OCI-LY1 (cell line): ENCODE measurements around the gene SLC22A7.

ENCODE experiments used
- H2AFZ ChIP-seq: fragments of 200-600 bp; sonication (generic), shearing (Covaris generic); 2 replicates; pipeline ENCODE4 v1.6.0; 2014; ENCODE audit warnings: antibody characterized with exemption, mild to moderate bottlenecking, low read length
- H3F3A ChIP-seq: fragments of 200-600 bp; sonication (generic), shearing (Covaris generic); 2 replicates; pipeline ENCODE4 v1.6.0; 2014; ENCODE audit warnings: mild to moderate bottlenecking, antibody characterized with exemption, low read length, moderate library complexity; ENCODE audit not compliant: insufficient read depth
- H3K27ac ChIP-seq: fragments of 200-600 bp; sonication (generic); 2 replicates; pipeline ENCODE4 v1.5.1; 2014; ENCODE audit warnings: low read length, mixed run types, mild to moderate bottlenecking, low read depth; ENCODE audit not compliant: poor library complexity, severe bottlenecking
- H3K27me3 ChIP-seq: fragments of 200-600 bp; sonication (generic); 2 replicates; pipeline ENCODE4 v1.6.0; 2014; ENCODE audit warnings: antibody characterized with exemption, mild to moderate bottlenecking, low read length, moderate library complexity; ENCODE audit not compliant: insufficient read depth
- H3K36me3 ChIP-seq: fragments of 200-600 bp; sonication (generic); 2 replicates; pipeline ENCODE4 v1.6.1; 2014; ENCODE audit warnings: mild to moderate bottlenecking, antibody characterized with exemption, low read length, moderate library complexity, mixed read lengths; ENCODE audit not compliant: insufficient read depth
- H3K4me1 ChIP-seq: fragments of 200-600 bp; sonication (generic); 2 replicates; pipeline ENCODE4 v1.5.1; 2014; ENCODE audit warnings: mild to moderate bottlenecking, low read length, moderate library complexity; ENCODE audit not compliant: insufficient read depth, severe bottlenecking
- H3K4me2 ChIP-seq: fragments of 200-600 bp; sonication (generic), shearing (Covaris generic); 2 replicates; pipeline ENCODE4 v1.6.1; 2014; ENCODE audit warnings: low read length
- H3K4me3 ChIP-seq: fragments of 200-600 bp; sonication (generic); 2 replicates; pipeline ENCODE4 v1.5.1; 2014; ENCODE audit warnings: low read length, low read depth, mild to moderate bottlenecking, mixed read lengths; ENCODE audit not compliant: poor library complexity, severe bottlenecking
- H3K79me2 ChIP-seq: fragments of 200-600 bp; shearing (Covaris generic); 2 replicates; pipeline ENCODE4 v1.6.1; 2016; ENCODE audit warnings: mixed run types, low read length, mixed read lengths; ENCODE audit not compliant: insufficient read depth
- H3K9ac ChIP-seq: fragments of 200-600 bp; sonication (generic), shearing (Covaris generic); 2 replicates; pipeline ENCODE4 v1.6.1; 2014; ENCODE audit warnings: mild to moderate bottlenecking, low read length, mixed read lengths
- H3K9me2 ChIP-seq: fragments of 200-600 bp; sonication (generic), shearing (Covaris generic); 2 replicates; pipeline ENCODE4 v1.6.1; 2014; ENCODE audit warnings: low read depth, mild to moderate bottlenecking, low read length, mixed read lengths
- H3K9me3 ChIP-seq: fragments of 200-600 bp; shearing (Covaris generic); 2 replicates; pipeline ENCODE4 v1.6.1; 2014; ENCODE audit warnings: low read length, mixed read lengths
- H4K20me1 ChIP-seq: fragments of 200-600 bp; sonication (generic), shearing (Covaris generic); 2 replicates; pipeline ENCODE4 v1.6.0; 2016; ENCODE audit warnings: mild to moderate bottlenecking, low read length; ENCODE audit not compliant: insufficient read depth
- EZH2 ChIP-seq: fragments of 200-600 bp; sonication (generic), shearing (Covaris generic); IDR thresholded peaks from 2 replicates; pipeline ENCODE4 v1.8.0; 2017; ENCODE audit warnings: borderline replicate concordance, mixed run types, mild to moderate bottlenecking, antibody characterized with exemption, low read length, moderate library complexity, mixed read lengths
- TF ChIP-seq, protein P1 (sequence below): fragments of 200-600 bp; sonication (generic), shearing (Covaris generic); IDR thresholded peaks from 2 replicates; pipeline ENCODE4 v1.5.1; 2017; ENCODE audit warnings: mild to moderate bottlenecking, antibody characterized with exemption, low read length, moderate library complexity, mixed read lengths

Gene SLC22A7

DNA sequence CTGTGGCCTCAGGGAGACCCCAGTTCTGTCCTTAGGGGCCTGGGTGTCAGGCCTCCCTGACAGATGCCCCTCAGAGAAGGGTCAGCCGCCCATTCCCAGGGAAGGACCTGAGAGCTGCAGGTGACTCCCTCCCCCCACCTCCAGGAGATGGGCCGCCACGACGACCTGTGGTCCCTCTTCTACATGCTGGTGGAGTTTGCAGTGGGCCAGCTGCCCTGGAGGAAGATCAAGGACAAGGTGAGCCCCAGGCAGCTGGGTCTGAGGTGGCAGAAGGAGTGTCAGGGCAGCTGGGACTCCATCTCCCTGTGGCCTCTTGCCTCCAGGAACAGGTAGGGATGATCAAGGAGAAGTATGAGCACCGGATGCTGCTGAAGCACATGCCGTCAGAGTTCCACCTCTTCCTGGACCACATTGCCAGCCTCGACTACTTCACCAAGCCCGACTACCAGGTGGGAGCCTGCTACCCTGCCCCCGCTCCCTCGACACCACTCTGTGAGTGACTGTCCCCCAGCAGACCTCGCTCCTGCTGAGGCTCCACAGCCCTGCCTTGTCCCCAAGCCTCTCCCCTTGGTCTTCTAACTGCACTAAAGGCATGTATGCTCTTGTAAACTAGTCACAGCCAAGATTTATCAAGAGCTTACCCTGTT, 42.5 kb upstream of the SLC22A7 start:
- TF ChIP-seq, protein P1, sequence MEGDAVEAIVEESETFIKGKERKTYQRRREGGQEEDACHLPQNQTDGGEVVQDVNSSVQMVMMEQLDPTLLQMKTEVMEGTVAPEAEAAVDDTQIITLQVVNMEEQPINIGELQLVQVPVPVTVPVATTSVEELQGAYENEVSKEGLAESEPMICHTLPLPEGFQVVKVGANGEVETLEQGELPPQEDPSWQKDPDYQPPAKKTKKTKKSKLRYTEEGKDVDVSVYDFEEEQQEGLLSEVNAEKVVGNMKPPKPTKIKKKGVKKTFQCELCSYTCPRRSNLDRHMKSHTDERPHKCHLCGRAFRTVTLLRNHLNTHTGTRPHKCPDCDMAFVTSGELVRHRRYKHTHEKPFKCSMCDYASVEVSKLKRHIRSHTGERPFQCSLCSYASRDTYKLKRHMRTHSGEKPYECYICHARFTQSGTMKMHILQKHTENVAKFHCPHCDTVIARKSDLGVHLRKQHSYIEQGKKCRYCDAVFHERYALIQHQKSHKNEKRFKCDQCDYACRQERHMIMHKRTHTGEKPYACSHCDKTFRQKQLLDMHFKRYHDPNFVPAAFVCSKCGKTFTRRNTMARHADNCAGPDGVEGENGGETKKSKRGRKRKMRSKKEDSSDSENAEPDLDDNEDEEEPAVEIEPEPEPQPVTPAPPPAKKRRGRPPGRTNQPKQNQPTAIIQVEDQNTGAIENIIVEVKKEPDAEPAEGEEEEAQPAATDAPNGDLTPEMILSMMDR: no peak
- no peak for TF ChIP-seq EZH2
- H2AFZ ChIP-seq: no peak overlapping the region
- no peak overlapping the region for H3K4me2 ChIP-seq
- no peaks in the 10 kb centered on the region for H4K20me1 ChIP-seq
- no peaks in the 10 kb centered on the region for H3F3A ChIP-seq
- no peaks in the 10 kb centered on the region for H3K36me3 ChIP-seq
- peaks cover 10% of the 10 kb centered on the region; the same call in 1 of the 2 replicates for H3K27me3 ChIP-seq
- no peaks in the 10 kb centered on the region for H3K79me2 ChIP-seq
- no peak overlapping the region for H3K9ac ChIP-seq
- no peak overlapping the region for H3K27ac ChIP-seq
- H3K4me1 ChIP-seq: no peaks in the 10 kb centered on the region
- no peak overlapping the region for H3K4me3 ChIP-seq
- H3K9me2 ChIP-seq: no peaks in the 10 kb centered on the region
- H3K9me3 ChIP-seq: no peaks in the 10 kb centered on the region

DNA sequence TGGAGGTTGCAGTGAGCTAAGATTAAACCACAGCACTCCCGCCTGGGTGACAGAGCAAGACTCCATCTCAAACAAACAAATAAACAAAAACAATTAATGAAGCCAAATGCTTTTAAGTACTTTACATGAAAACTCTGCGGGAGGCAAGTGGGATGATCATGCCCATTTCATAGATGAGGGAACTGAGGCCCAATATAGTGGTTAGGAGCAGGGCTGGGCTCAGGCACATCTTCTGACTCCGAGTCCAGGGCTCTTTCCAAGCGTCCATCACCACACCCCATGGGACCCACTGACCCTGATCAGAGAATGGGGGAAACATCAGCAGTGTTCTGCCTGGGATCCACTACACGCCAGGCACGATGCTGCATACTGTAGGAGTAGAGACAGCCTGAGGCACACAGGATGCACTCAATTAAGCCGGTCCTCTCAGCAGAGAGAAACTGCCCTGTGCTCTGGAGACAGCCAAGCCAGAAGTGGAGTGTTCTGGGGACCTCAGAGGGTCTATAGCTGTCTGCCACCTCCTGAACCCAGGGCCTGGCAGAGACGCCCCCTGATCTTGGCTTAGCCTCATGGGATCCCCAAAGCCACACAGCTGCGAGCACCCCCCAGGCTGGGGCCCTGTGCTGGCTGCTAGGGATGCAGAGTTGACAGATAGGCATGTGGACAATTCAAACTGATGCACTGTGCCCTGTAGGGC, 41.2 kb upstream of the SLC22A7 start:
- no peak overlapping the region for H3K4me2 ChIP-seq
- H3K9ac ChIP-seq: no peak overlapping the region
- H2AFZ ChIP-seq: no peak overlapping the region
- H3K9me3 ChIP-seq: no peaks in the 10 kb centered on the region
- no peaks in the 10 kb centered on the region for H3K9me2 ChIP-seq
- no peaks in the 10 kb centered on the region for H3F3A ChIP-seq
- peaks cover 4% of the 10 kb centered on the region; the same call in 1 of the 2 replicates for H3K27me3 ChIP-seq
- no peaks in the 10 kb centered on the region for H3K79me2 ChIP-seq
- no peak overlapping the region for H3K4me3 ChIP-seq
- no peak for TF ChIP-seq EZH2
- TF ChIP-seq, protein P1: no peak
- H3K27ac ChIP-seq: no peak overlapping the region
- no peaks in the 10 kb centered on the region for H4K20me1 ChIP-seq
- H3K4me1 ChIP-seq: no peaks in the 10 kb centered on the region
- H3K36me3 ChIP-seq: no peaks in the 10 kb centered on the region

DNA sequence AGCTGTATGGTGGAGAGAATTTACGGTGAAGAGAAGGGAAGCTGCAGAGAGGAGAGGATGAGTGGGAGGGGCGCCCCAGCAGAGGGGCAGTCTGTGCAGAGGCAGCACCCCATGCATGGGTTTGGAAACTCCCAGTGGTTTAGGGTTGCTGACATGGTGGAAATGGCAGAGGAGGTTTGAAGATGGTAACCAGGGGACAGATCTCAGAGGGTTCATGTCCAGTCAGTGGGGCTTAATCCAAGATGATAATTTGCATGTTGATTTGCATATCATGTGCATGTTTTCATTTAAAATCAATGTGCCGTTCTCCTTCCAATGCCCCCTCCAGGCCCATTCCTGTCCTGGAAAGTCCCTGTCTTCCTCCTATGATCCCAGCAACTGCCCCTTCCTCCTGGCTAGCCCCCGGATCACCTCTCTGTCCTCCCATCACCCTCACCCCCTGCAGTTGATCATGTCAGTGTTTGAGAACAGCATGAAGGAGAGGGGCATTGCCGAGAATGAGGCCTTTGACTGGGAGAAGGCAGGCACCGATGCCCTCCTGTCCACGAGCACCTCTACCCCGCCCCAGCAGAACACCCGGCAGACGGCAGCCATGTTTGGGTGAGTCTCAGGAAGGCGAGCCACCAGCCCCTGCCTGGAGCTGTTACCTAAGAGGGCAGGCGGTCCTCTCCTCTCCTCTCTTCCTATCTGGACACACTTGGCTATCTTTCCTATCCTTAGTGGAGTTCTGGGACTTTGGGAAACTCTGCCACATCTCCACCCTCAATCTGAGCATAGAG, 40.5 kb upstream of the SLC22A7 start:
- Histone ChIP-seq H3K4me2 (no peak overlapping the region), H2AFZ (no peak overlapping the region), H3K36me3 (no peaks in the 10 kb centered on the region), H3K27me3 (peaks cover 2% of the 10 kb centered on the region; the same call in 1 of the 2 replicates), H3K79me2 (no peaks in the 10 kb centered on the region), H3F3A (no peaks in the 10 kb centered on the region), H4K20me1 (no peaks in the 10 kb centered on the region), H3K4me1 (no peaks in the 10 kb centered on the region), H3K9ac (no peak overlapping the region), H3K27ac (no peak overlapping the region), H3K4me3 (no peak overlapping the region), H3K9me2 (no peaks in the 10 kb centered on the region), H3K9me3 (no peaks in the 10 kb centered on the region)
- no peak for TF ChIP-seq EZH2
- TF ChIP-seq, protein P1: no peak
